NCI-H345 treated with DMSO at 0.1 percent for 48 hours (cell line): ENCODE measurements around the gene DEFB125.

Experiments
- DNase-seq: peaks from one replicate; lab custom pipeline; 2025; ENCODE audit not compliant: unreplicated experiment; lab: John Stamatoyannopoulos, UW

Gene DEFB125

DNA sequence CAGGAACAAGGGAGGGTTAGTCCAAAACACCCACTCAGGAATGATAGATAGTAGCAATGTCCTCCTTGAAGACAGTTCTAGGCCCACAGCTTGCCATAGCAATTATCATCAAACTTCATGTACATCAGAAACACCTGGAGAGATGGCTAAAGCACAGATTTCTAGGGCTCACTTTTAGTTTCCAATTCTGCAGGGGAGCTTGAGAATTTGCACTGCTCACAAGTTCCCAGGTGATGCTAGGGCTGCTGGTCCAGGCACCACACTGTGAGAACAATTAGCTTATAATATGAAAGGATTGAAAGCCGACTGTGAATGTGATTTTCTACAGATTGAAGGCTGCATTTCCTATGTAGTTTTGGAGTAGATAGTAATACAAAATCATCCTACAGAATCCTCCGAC lies 58.4 kb downstream of the DEFB125 start:
- DNase-seq, result no peak
